HEK293 (cell line): Measurements from ENCODE around the gene DYNLRB1.

Experiments used
- CTCF ChIA-PET: fragments of 350-600 bp; formaldehyde crosslinking; extraction: SDS; loops from one replicate; lab custom pipeline; 2021; ENCODE audit warnings: antibody characterized with exemption; lab: Yijun Ruan, JAX
- POLR2A ChIA-PET: fragments of 300-600 bp; formaldehyde crosslinking; extraction: SDS; loops from one replicate; lab custom pipeline; 2020; ENCODE audit warnings: antibody characterized with exemption, inconsistent platforms; lab: Yijun Ruan, JAX
- H3K27ac ChIP-seq: fragments of 200-500 bp; sonication (Bioruptor generic); 2 replicates; pipeline ENCODE4 v1.5.1; 2014; ENCODE audit warnings: low read depth, low read length, control low read depth, inconsistent platforms; ENCODE audit errors: extremely low read depth
- H3K36me3 ChIP-seq, 2 experiments: fragments of 200-500 bp in 1 of 2; sonication (Bioruptor generic) in 1 of 2; 1 replicate in 1 of 2; 2 replicates in 1 of 2; pipeline ENCODE4 v1.5.1; 2014 to 2017; ENCODE audit warnings: inconsistent platforms in 2 of 2, low read length in 2 of 2; ENCODE audit not compliant: control insufficient read depth in 2 of 2, insufficient read depth in 1 of 2
- H3K4me1 ChIP-seq: fragments of 200-500 bp; sonication (Bioruptor generic); 2 replicates; pipeline ENCODE4 v1.5.1; 2014; ENCODE audit warnings: mild to moderate bottlenecking, low read length, inconsistent platforms; ENCODE audit not compliant: control insufficient read depth, insufficient read depth
- H3K4me3 ChIP-seq: 2 replicates; pipeline ENCODE4 v1.5.1; 2011; ENCODE audit warnings: low read depth, mild to moderate bottlenecking, control low read depth, low read length, moderate library complexity
- H3K9me3 ChIP-seq: fragments of 200-500 bp; sonication (Bioruptor generic); 2 replicates; pipeline ENCODE4 v1.5.1; 2014; ENCODE audit warnings: low read depth, low read length, inconsistent platforms; ENCODE audit not compliant: control insufficient read depth, insufficient read depth
- AEBP2 ChIP-seq: fragments of 450-650 bp; formaldehyde crosslinking; IDR thresholded peaks from 2 replicates; pipeline ENCODE4 v1.5.1; 2016; ENCODE audit warnings: missing biosample characterization, missing genetic modification characterization, borderline replicate concordance
- BCL11A ChIP-seq: fragments of 450-650 bp; formaldehyde crosslinking; IDR thresholded peaks from 2 replicates; pipeline ENCODE4 v1.5.1; 2016; ENCODE audit warnings: low read depth, missing biosample characterization, missing genetic modification characterization
- EGR2 ChIP-seq: fragments of 450-650 bp; formaldehyde crosslinking; IDR thresholded peaks from 2 replicates; pipeline ENCODE4 v1.5.1; 2016; ENCODE audit warnings: low read depth, missing biosample characterization, missing genetic modification characterization
- KLF8 ChIP-seq: fragments of 450-650 bp; formaldehyde crosslinking; IDR thresholded peaks from 2 replicates; pipeline ENCODE4 v1.5.1; 2016; ENCODE audit warnings: missing biosample characterization, missing genetic modification characterization
- PRDM10 ChIP-seq: fragments of 450-650 bp; formaldehyde crosslinking; IDR thresholded peaks from 2 replicates; pipeline ENCODE4 v1.5.1; 2016; ENCODE audit warnings: missing biosample characterization, missing genetic modification characterization
- SETDB1 ChIP-seq: IDR thresholded peaks from one replicate; pipeline ENCODE4 v1.6.1; 2017; ENCODE audit warnings: mild to moderate bottlenecking, low read length, moderate library complexity, mixed read lengths; ENCODE audit not compliant: insufficient read length
- YY1 ChIP-seq: fragments of 450-650 bp; formaldehyde crosslinking; IDR thresholded peaks from 2 replicates; pipeline ENCODE4 v1.5.1; 2018; ENCODE audit warnings: missing biosample characterization, missing genetic modification characterization
- YY2 ChIP-seq: fragments of 450-650 bp; formaldehyde crosslinking; IDR thresholded peaks from 2 replicates; pipeline ENCODE4 v1.5.1; 2016; ENCODE audit warnings: missing biosample characterization, missing genetic modification characterization
- ZBTB1 ChIP-seq: fragments of 450-650 bp; formaldehyde crosslinking; IDR thresholded peaks from 2 replicates; pipeline ENCODE4 v1.5.1; 2016; ENCODE audit warnings: missing biosample characterization, missing genetic modification characterization
- ZNF140 ChIP-seq: fragments of 450-650 bp; formaldehyde crosslinking; IDR thresholded peaks from 2 replicates; pipeline ENCODE4 v1.5.1; 2016; ENCODE audit warnings: missing biosample characterization, missing genetic modification characterization
- ZNF157 ChIP-seq: fragments of 450-650 bp; formaldehyde crosslinking; IDR thresholded peaks from 2 replicates; pipeline ENCODE4 v1.5.1; 2016; ENCODE audit warnings: missing biosample characterization, missing genetic modification characterization
- ZNF211 ChIP-seq: fragments of 450-650 bp; formaldehyde crosslinking; IDR thresholded peaks from 2 replicates; pipeline ENCODE4 v1.5.1; 2016; ENCODE audit warnings: low read depth, missing biosample characterization, missing genetic modification characterization
- ZNF37A ChIP-seq: fragments of 450-650 bp; IDR thresholded peaks from 2 replicates; pipeline ENCODE4 v1.5.1; 2018; ENCODE audit warnings: missing biosample characterization, missing genetic modification characterization
- ZNF701 ChIP-seq: fragments of 450-650 bp; formaldehyde crosslinking; IDR thresholded peaks from 2 replicates; pipeline ENCODE4 v1.5.1; 2016; ENCODE audit warnings: missing biosample characterization, missing genetic modification characterization
- ZNF830 ChIP-seq: fragments of 450-650 bp; IDR thresholded peaks from 2 replicates; pipeline ENCODE4 v1.5.0; 2018; ENCODE audit warnings: missing biosample characterization, missing genetic modification characterization, low read depth, mild to moderate bottlenecking, moderate library complexity
- ZSCAN18 ChIP-seq: fragments of 450-650 bp; formaldehyde crosslinking; IDR thresholded peaks from 2 replicates; pipeline ENCODE4 v1.5.1; 2016; ENCODE audit warnings: missing biosample characterization, missing genetic modification characterization
- TF ChIP-seq, protein P1 (sequence below): fragments of 450-650 bp; formaldehyde crosslinking; IDR thresholded peaks from 2 replicates; pipeline ENCODE4; 2016; ENCODE audit warnings: missing biosample characterization, missing genetic modification characterization

The DYNLRB1 gene

DNA sequence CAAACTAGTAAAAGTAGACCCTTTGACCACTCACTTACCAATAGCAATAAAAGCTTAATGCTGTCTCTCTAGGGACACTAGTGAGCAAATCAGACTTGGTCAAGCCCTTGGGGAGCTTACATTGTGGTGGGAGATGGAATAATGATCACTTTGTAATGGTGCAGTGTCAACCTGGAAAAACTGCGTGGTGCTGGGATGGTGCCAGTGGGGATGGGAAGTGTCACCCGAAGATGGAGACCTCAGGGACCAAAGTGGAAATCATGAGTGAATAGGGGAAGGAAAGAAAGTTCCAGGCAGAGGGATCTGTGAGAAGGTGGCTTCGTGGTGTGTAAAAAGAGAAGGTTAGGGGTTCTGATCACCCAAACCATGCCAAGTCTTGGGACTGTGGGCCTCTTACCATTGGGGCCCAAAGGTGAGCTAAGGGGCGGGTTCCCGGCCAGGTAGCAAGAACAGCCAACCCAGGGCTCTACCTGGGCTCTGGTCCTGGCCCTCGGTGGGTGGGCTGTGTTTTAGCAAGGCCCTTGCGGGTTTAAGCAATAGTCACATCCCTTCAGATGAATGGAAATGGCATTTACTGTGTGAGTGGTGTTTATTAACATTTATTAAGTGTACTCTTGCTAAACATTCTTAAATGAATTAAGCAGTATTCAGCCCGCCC is 15.5 kb downstream of the DYNLRB1 start:
- POLR2A ChIA-PET: no interaction called here

More for the DNA sequence above, 15.5 kb downstream of the DYNLRB1 start:
- H3K27ac ChIP-seq: no peak overlapping the region
- no peaks in the 10 kb centered on the region for H3K4me1 ChIP-seq
- CTCF ChIA-PET: interaction anchor here (0.6 to 4.2 kb wide), 8 partner anchors 7 to 355 kb away, joined by 3 to 22 read pairs (median 5); partner anchors contain the start of gene DYNLRB1
- peaks cover 3 to 90% of the 10 kb centered on the region in 2 experiments; a peak in 2 of 3 replicates for H3K36me3 ChIP-seq
- no peaks in the 10 kb centered on the region for H3K9me3 ChIP-seq
- H3K4me3 ChIP-seq: no peak overlapping the region
- TF ChIP-seq ZNF701: no peak
- no peak for TF ChIP-seq AEBP2
- no peak for TF ChIP-seq ZNF140 (tag by site-specific recombination)
- TF ChIP-seq SETDB1: no peak
- TF ChIP-seq EGR2 (tag by site-specific recombination): no peak
- TF ChIP-seq, protein P1, sequence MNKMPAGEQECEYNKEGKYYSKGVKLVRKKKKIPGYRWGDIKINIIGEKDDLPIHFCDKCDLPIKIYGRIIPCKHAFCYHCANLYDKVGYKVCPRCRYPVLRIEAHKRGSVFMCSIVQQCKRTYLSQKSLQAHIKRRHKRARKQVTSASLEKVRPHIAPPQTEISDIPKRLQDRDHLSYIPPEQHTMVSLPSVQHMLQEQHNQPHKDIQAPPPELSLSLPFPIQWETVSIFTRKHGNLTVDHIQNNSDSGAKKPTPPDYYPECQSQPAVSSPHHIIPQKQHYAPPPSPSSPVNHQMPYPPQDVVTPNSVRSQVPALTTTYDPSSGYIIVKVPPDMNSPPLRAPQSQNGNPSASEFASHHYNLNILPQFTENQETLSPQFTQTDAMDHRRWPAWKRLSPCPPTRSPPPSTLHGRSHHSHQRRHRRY (tag by site-specific recombination): no peak
- TF ChIP-seq BCL11A (tag by site-specific recombination): no peak
- no peak for TF ChIP-seq ZNF157 (tag by site-specific recombination)
- no peak for TF ChIP-seq ZNF830
- no peak for TF ChIP-seq YY2 (tag by site-specific recombination)
- TF ChIP-seq KLF8 (tag by site-specific recombination): no peak
- TF ChIP-seq ZNF211 (tag by site-specific recombination): no peak
- no peak for TF ChIP-seq ZNF37A (tag by site-specific recombination)
- no peak for TF ChIP-seq ZSCAN18
- TF ChIP-seq YY1 (tag by site-specific recombination): no peak
- no peak for TF ChIP-seq ZBTB1 (tag by site-specific recombination)
- no peak for TF ChIP-seq PRDM10
